Left lung (tissue), 10 donors: Measurements from ENCODE around the gene AK2. TPM values are rescaled to one million over a fixed set of nuclear protein-coding genes. Genes with fewer than 3 reads are reported as not detected.
A peak's percentile ranks its signal among the peaks of the same experiment; 100 is the strongest.

Experiments
- ATAC-seq: fragments of 200-7000 bp; cut with Tn5 transposase; one replicate; pipeline ENCODE4 v1.9.1; 2020; ENCODE audit warnings: moderate library complexity
- DNase-seq, 4 donors: peaks; one replicate each; pipeline ENCODE4 v3.0.0-alpha.2; 2013 to 2020
- H3K27ac ChIP-seq, 2 donors: fragments of 200-600 bp; sonication (generic) in 1 of 2; one replicate each; pipeline versions ENCODE4 v1.5.0 to v1.8.0; 2020 to 2021
- H3K27me3 ChIP-seq, 2 donors: fragments of 200-600 bp; sonication (generic) in 1 of 2; one replicate each; pipeline versions ENCODE4 v1.5.0 to v1.8.0; 2020 to 2021
- H3K36me3 ChIP-seq, 2 donors: fragments of 200-600 bp; sonication (generic) in 1 of 2; one replicate each; pipeline versions ENCODE4 v1.5.0 to v1.8.0; 2020 to 2021
- H3K4me1 ChIP-seq, 2 donors: fragments of 200-600 bp; one replicate each; pipeline ENCODE4 v1.8.0; 2021
- H3K4me3 ChIP-seq, 2 donors: fragments of 200-600 bp; sonication (generic) in 1 of 2; one replicate each; pipeline versions ENCODE4 v1.5.0 to v1.8.0; 2020 to 2021; ENCODE audit warnings: mild to moderate bottlenecking in 1 of 2
- H3K9me3 ChIP-seq, 2 donors: fragments of 200-600 bp; sonication (generic) in 1 of 2; one replicate each; pipeline versions ENCODE4 v1.5.0 to v1.8.0; 2020 to 2021
- CTCF ChIP-seq, 2 donors: fragments of 200-600 bp; sonication (generic) in 1 of 2; IDR thresholded peaks; one replicate each; pipeline versions ENCODE4 v1.5.0 to v1.8.0; 2021; ENCODE audit warnings: antibody characterized with exemption in 2 of 2
- intact Hi-C, 2 donors: fragments of 100-400 bp; cut with DNase I; formaldehyde crosslinking; loops; one replicate each; pipeline versions ENCODE4 v1.11.2 to v1.14.2; 2022
- polyA plus RNA-seq, 6 donors: library from polyadenylated mRNA; unstranded; fragments of 120-200 nt; gene quantifications; one replicate each; pipeline ENCODE4 v1.2.1, GENCODE V29; 2013; ENCODE audit not compliant: insufficient read length in 6 of 6
- total RNA-seq, 2 donors: library from RNA; stranded (reverse); fragmentation: NEBNext Ultra II Directional; extraction: Animal tissue kit (Norgen Biotek cat#: 25700); gene quantifications; one replicate each; pipeline ENCODE4 v1.2.1, GENCODE V29; 2021
- donor health status: DM: no; HTN: yes; CAD: no.
- donor health status: DM: no; HTN: no; CAD: no.

Gene AK2
- total and polyA plus RNA-seq, 8 donors = 119 to 188 (median 165) TPM

- Histone ChIP-seq H3K4me1 (peaks cover 40 to 63% of the 10 kb centered on the region in 2 donors), H3K27ac (peak overlapping the region; percentile 60 to 80), H3K36me3 (peaks cover 0 to 29% of the 10 kb centered on the region in 2 donors), H3K27me3 (no peaks in the 10 kb centered on the region), H3K9me3 (no peaks in the 10 kb centered on the region), H3K4me3 (no peak overlapping the region)
- DNase-seq = peak in 1 of 4 donors; percentile 69
- intact Hi-C loops = no loop called here
- TF ChIP-seq CTCF (IDR thresholded peaks at IDR 0.05) = no peak
- ATAC-seq = peak; percentile 40
Measured at GRCh38 chr1:33010932-33011731, 25.6 kb downstream of the AK2 start.

- no peak for ATAC-seq
Measured at GRCh38 chr1:33009561-33009960, 27.1 kb downstream of the AK2 start.

DNA sequence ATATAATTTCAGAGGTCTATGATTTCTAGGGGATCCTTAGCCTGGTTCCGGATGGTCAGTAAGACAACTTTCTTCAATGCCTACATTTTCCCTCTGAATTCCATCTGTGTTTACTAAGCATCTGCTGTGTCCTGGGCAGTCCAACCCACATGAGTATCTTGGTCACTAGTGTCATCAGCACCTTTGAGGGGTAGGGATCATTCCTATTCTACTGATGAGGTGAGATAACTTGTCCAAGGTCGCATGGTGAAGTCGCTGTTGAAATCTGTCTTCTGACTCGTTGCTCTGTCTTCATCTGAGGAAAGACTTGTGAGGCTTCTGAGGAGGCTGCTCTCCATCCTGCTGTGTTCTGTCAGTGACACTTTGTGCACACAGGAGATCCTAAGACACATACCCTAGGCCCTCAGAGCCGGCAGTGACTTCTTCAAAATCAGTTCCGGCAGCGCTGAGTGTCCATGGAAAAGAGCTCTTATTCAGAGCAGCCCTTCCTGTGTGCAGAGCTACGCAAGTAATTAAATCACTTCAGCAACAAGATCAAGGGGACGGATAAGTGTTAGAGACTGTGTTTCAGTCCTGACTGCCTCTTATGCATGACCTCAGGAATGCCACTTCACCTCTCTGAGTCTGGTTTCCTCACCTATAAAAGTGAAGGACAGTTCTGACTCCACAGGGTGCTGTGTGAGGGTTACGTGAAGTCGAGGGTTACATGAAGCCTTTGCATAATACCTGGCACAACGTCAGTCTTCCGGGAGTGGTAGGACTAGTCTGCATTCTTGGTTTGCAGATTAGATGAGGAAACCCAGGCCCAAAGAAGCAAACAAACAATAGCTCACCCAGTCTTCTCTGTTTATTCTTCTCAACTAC is 28.4 kb downstream of the AK2 start:
- no peaks in the 10 kb centered on the region for H3K9me3 ChIP-seq
- no peak overlapping the region for H3K4me3 ChIP-seq
- H3K4me1 ChIP-seq = peaks cover 50 to 77% of the 10 kb centered on the region in 2 donors
- ATAC-seq (peak; percentile 68), DNase-seq (peak in 2 of 4 donors; percentile 70 to 73)
- H3K27ac ChIP-seq = peak overlapping the region; percentile 8 to 60
- intact Hi-C loops = no loop called here
- H3K36me3 ChIP-seq = peaks cover 0 to 15% of the 10 kb centered on the region in 2 donors
- no peaks in the 10 kb centered on the region for H3K27me3 ChIP-seq
- no peak for TF ChIP-seq CTCF (IDR thresholded peaks at IDR 0.05)

More at GRCh38 chr1:33009561-33009960, 27.1 kb downstream of the AK2 start:
- no peak for TF ChIP-seq CTCF (IDR thresholded peaks at IDR 0.05)
- DNase-seq = no peak
- Histone ChIP-seq H3K4me3 (no peak overlapping the region), H3K9me3 (no peaks in the 10 kb centered on the region), H3K4me1 (peaks cover 50 to 77% of the 10 kb centered on the region in 2 donors), H3K36me3 (peaks cover 0 to 28% of the 10 kb centered on the region in 2 donors), H3K27ac (peak overlapping the region; percentile 60 to 80), H3K27me3 (no peaks in the 10 kb centered on the region)
- intact Hi-C loops = no loop called here

- no peaks in the 10 kb centered on the region for H3K27me3 ChIP-seq
- DNase-seq (peak in 2 of 4 donors; percentile 50 to 61), ATAC-seq (peak; percentile 77)
- intact Hi-C loops = no loop called here
- peaks cover 0 to 7% of the 10 kb centered on the region in 2 donors for H3K36me3 ChIP-seq
- peak; percentile 12 to 29 for TF ChIP-seq CTCF (IDR thresholded peaks at IDR 0.05)
- H3K4me1 ChIP-seq = peaks cover 50 to 76% of the 10 kb centered on the region in 2 donors
- no peak overlapping the region for H3K4me3 ChIP-seq
- H3K9me3 ChIP-seq = no peaks in the 10 kb centered on the region
- peak overlapping the region; percentile 41 to 60 for H3K27ac ChIP-seq
Measured at GRCh38 chr1:33007190-33008050, 29.3 kb downstream of the AK2 start.
